ENCODE results near the gene TPGS1.
A peak's percentile ranks its signal among the peaks of the same experiment; 100 is the strongest.

Gene TPGS1

GRCh38 chr19:506404-507285 is 652 bp upstream of the TPGS1 start:
- in situ Hi-C loops (cut with HindIII; ENCODE audit: low sequenced_read_pairs): no loop called here

GRCh38 chr19:508204-509150 is 1.2 kb downstream of the TPGS1 start:
- no peak for TF ChIP-seq CTCF (IDR thresholded peaks at IDR 0.05; ENCODE audit: low read depth, low read length)
- DNase-seq (ENCODE audit: low read depth, low spot score): no peak
- in situ Hi-C loops (cut with HindIII; ENCODE audit: low sequenced_read_pairs): no loop called here

More at GRCh38 chr19:506404-507285, 652 bp upstream of the TPGS1 start:
- peak overlapping the region; percentile 77 for H3K4me3 ChIP-seq (ENCODE audit: low read depth, low read length)
- peak; percentile 100 for DNase-seq (ENCODE audit: low read depth, low spot score)
- peak; percentile 99 for TF ChIP-seq CTCF (IDR thresholded peaks at IDR 0.05; ENCODE audit: low read depth, low read length)

GRCh38 chr19:510606-511100 is 3.4 kb downstream of the TPGS1 start:
- in situ Hi-C loops (cut with HindIII; ENCODE audit: low sequenced_read_pairs): no loop called here
- peak; percentile 98 for TF ChIP-seq CTCF (IDR thresholded peaks at IDR 0.05; ENCODE audit: low read depth, low read length)
- peak; percentile 82 for DNase-seq (ENCODE audit: low read depth, low spot score)
- no peak overlapping the region for H3K4me3 ChIP-seq (ENCODE audit: low read depth, low read length)

More at GRCh38 chr19:508204-509150, 1.2 kb downstream of the TPGS1 start:
- peak overlapping the region; percentile 77 for H3K4me3 ChIP-seq (ENCODE audit: low read depth, low read length)

- in situ Hi-C loops (cut with HindIII; ENCODE audit: low sequenced_read_pairs): no loop called here
- TF ChIP-seq CTCF (IDR thresholded peaks at IDR 0.05; ENCODE audit: low read depth, low read length): no peak
- peak; percentile 62 for DNase-seq (ENCODE audit: low read depth, low spot score)
- H3K4me3 ChIP-seq (ENCODE audit: low read depth, low read length): no peak overlapping the region
These were observed 4.0 kb downstream of the TPGS1 start for GRCh38 chr19:511101-511851.

GRCh38 chr19:512547-513365 is 5.5 kb downstream of the TPGS1 start:
- H3K4me3 ChIP-seq (ENCODE audit: low read depth, low read length): no peak overlapping the region
- DNase-seq (ENCODE audit: low read depth, low spot score): no peak
- no peak for TF ChIP-seq CTCF (IDR thresholded peaks at IDR 0.05; ENCODE audit: low read depth, low read length)
- in situ Hi-C loops (cut with HindIII; ENCODE audit: low sequenced_read_pairs): no loop called here
